ENCODE results near the gene DKKL1.
"Not testable (repeated sequence)": the region's sequence is repeated elsewhere in the genome, so short reads cannot be mapped to it uniquely, and the experiment has no call there.

The DKKL1 gene

GRCh38 chr19:49363268-49364082 lies at the start of gene DKKL1:
TSS of gene DKKL1 (plus strand) at chr19:49363877. CDS start at chr19:49363999, 122 bp downstream.
- in situ Hi-C loops (cut with HindIII; ENCODE audit: low sequenced_read_pairs): no loop called here

GRCh38 chr19:49315111-49315510 lies 48.6 kb upstream of the DKKL1 start:
- in situ Hi-C loops (cut with HindIII; ENCODE audit: low sequenced_read_pairs): no loop called here

- in situ Hi-C loops (cut with HindIII; ENCODE audit: low sequenced_read_pairs): no loop called here
Measured at GRCh38 chr19:49316284-49316683, 47.4 kb upstream of the DKKL1 start.

GRCh38 chr19:49318296-49318695 lies 45.4 kb upstream of the DKKL1 start:
- in situ Hi-C loops (cut with HindIII; ENCODE audit: low sequenced_read_pairs): no loop called here

GRCh38 chr19:49324801-49325576 lies 38.7 kb upstream of the DKKL1 start, which contains the start of gene SLC6A16:
TSS of gene SLC6A16 (minus strand) at chr19:49325191. CDS start at chr19:49311347, 13,844 bp downstream.
- in situ Hi-C loops (cut with HindIII; ENCODE audit: low sequenced_read_pairs): loop anchor here (5.0 kb wide), 2 partner anchors 38 to 83 kb away; no protein-coding TSS in a partner anchor

GRCh38 chr19:49325756-49326155 lies 37.9 kb upstream of the DKKL1 start:
- in situ Hi-C loops (cut with HindIII; ENCODE audit: low sequenced_read_pairs): not testable (repeated sequence)

- in situ Hi-C loops (cut with HindIII; ENCODE audit: low sequenced_read_pairs): no loop called here
Measured at GRCh38 chr19:49326165-49326704, 37.4 kb upstream of the DKKL1 start.

- in situ Hi-C loops (cut with HindIII; ENCODE audit: low sequenced_read_pairs): no loop called here
Measured at GRCh38 chr19:49327878-49328544, 35.7 kb upstream of the DKKL1 start.

GRCh38 chr19:49328741-49329140 lies 34.9 kb upstream of the DKKL1 start:
- in situ Hi-C loops (cut with HindIII; ENCODE audit: low sequenced_read_pairs): no loop called here

- in situ Hi-C loops (cut with HindIII; ENCODE audit: low sequenced_read_pairs): not testable (repeated sequence)
Measured at GRCh38 chr19:49331187-49331586, 32.5 kb upstream of the DKKL1 start.

GRCh38 chr19:49331616-49332055 lies 32.0 kb upstream of the DKKL1 start:
- in situ Hi-C loops (cut with HindIII; ENCODE audit: low sequenced_read_pairs): no loop called here

GRCh38 chr19:49332691-49333417 lies 30.8 kb upstream of the DKKL1 start:
- in situ Hi-C loops (cut with HindIII; ENCODE audit: low sequenced_read_pairs): not testable (repeated sequence)

- in situ Hi-C loops (cut with HindIII; ENCODE audit: low sequenced_read_pairs): no loop called here
Measured at GRCh38 chr19:49333418-49333805, 30.3 kb upstream of the DKKL1 start.

- in situ Hi-C loops (cut with HindIII; ENCODE audit: low sequenced_read_pairs): no loop called here
Measured at GRCh38 chr19:49333811-49334288, 29.8 kb upstream of the DKKL1 start.

GRCh38 chr19:49335071-49335783 lies 28.4 kb upstream of the DKKL1 start, which contains the start of gene CD37:
TSS of gene CD37 (plus strand) at chr19:49335406. CDS start at chr19:49335541, 135 bp downstream.
- in situ Hi-C loops (cut with HindIII; ENCODE audit: low sequenced_read_pairs): no loop called here

- in situ Hi-C loops (cut with HindIII; ENCODE audit: low sequenced_read_pairs): no loop called here
Measured at GRCh38 chr19:49335784-49336481, 27.7 kb upstream of the DKKL1 start.

- in situ Hi-C loops (cut with HindIII; ENCODE audit: low sequenced_read_pairs): no loop called here
Measured at GRCh38 chr19:49336482-49337266, 27.0 kb upstream of the DKKL1 start.
